Liver (tissue), 3 donors: ENCODE data around the gene ZNF217.
"Not testable (repeated sequence)": the region's sequence is repeated elsewhere in the genome, so short reads cannot be mapped to it uniquely, and the experiment has no call there.

Experiments
- CTCF ChIP-seq: fragments of 150-350 bp; IDR thresholded peaks from 2 replicates; pipeline ENCODE4 v1.5.1; 2017; ENCODE audit warnings: improper control_type of control experiment, low read depth, low read length; ENCODE audit not compliant: missing input control
- MAX ChIP-seq: IDR thresholded peaks from 2 replicates; pipeline ENCODE4 v1.6.1; 2016; ENCODE audit warnings: antibody characterized with exemption
- RAD21 ChIP-seq, 2 donors: IDR thresholded peaks; 2 replicates each; pipeline ENCODE4 v1.6.1; 2016; ENCODE audit warnings: antibody characterized with exemption in 2 of 2, mild to moderate bottlenecking in 2 of 2
- ZBTB33 ChIP-seq: IDR thresholded peaks from 2 replicates; pipeline ENCODE4 v1.6.1; 2016; ENCODE audit warnings: antibody characterized with exemption
- TF ChIP-seq, protein P1 (sequence below): IDR thresholded peaks from 2 replicates; pipeline ENCODE4 v1.6.1; 2016; ENCODE audit warnings: antibody characterized with exemption
- donor health status: healthy.
- donor health status: healthy.

DNA sequence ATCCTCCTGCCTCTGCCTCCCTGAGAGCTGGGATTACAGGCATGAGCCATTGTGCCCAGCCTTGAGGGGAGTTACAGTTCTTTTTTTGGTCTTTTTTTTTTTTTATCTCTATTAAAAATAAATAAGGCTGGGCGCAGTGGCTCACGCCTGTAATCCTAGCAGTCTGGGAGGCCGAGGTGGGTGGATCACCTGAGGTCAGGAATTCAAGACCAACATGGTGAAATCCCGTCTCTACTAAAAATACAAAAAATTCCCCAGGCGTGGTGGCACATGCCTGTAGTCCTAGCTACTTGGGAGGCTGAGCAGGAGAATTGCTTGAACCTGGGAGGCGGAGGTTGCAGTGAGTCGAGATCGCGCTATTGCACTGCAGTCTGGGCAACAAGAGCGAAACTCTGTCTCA lies 33.4 kb upstream of the ZNF217 start:
- not testable (repeated sequence) for TF ChIP-seq CTCF; MAX; ZBTB33; RAD21 (IDR thresholded peaks at IDR 0.05)
- TF ChIP-seq, protein P1, sequence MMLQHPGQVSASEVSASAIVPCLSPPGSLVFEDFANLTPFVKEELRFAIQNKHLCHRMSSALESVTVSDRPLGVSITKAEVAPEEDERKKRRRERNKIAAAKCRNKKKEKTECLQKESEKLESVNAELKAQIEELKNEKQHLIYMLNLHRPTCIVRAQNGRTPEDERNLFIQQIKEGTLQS = not testable (repeated sequence)
